ENCODE data around the gene ABHD17C. TPM values are rescaled to one million over a fixed set of nuclear protein-coding genes. Genes with fewer than 3 reads are reported as not detected.

Gene ABHD17C
- total and polyA plus RNA-seq, 2 of the 8 experiments (the other 6 are each of a cell fraction or from before 2014, with no cell fraction given): 20.2 to 29.8 TPM

DNA sequence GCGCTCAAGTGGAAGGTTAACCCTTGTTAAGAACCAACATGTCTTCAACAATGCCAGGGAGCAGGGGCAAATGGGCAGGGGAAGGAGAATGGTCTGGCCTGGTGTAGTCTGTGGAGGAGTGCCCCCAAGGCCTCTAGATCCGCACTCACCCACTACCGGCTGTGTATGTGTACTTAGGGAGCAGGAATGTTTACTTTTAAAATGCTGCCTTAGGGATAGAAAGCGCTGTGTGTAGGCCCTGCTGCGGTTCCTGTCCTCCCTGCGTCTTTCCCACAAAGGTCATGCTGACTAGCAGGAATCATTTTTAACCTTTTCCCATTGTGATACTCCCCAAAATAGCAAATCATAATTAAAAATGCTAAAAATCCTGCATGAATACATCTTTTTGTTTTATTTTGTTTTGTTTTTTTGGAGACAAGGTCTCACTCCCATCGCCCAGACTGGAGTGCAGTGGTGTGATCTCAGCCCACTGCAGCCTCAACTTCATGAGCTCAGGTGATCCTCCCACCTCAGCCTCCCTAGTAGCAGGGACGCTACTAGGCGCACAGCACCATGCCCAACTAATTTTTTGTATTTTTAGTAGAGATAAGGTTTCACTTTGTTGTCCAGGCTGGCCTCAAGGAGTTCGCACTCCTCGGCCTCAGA lies 48.2 kb downstream of the ABHD17C start:
- Histone ChIP-seq H2AK5ac (ENCODE audit: low read depth, low read length) (no peak overlapping the region), H3K14ac (ENCODE audit: insufficient read length) (no peak overlapping the region), H4K91ac (replicated peaks; ENCODE audit: insufficient read length, low read length) (no peak overlapping the region), H3K56ac (replicated peaks; ENCODE audit: insufficient read length, low read depth, low read length) (no peak overlapping the region), H3K4ac (replicated peaks; ENCODE audit: insufficient read length, low read depth, low read length) (no peak overlapping the region), H4K8ac (ENCODE audit: extremely low read depth, insufficient read depth, low read length) (no peak overlapping the region), H3K27ac (ENCODE audit: low read depth, low read length) (no peak overlapping the region), H3K4me1 (replicated peaks in 1 of 4; ENCODE audit: control insufficient read depth in 3 of 4, insufficient read depth in 4 of 4, low read length in 3 of 4) (peaks cover 0 to 9% (median 6%) of the 10 kb centered on the region in 4 experiments; a peak in 4 of 7 replicates), H3K79me2 (ENCODE audit: control insufficient read depth in 1 of 2, insufficient read depth in 2 of 2, low read length in 2 of 2) (no peaks in the 10 kb centered on the region), H4K20me1 (replicated peaks in 1 of 2; ENCODE audit: control insufficient read depth in 1 of 2, insufficient read depth in 2 of 2, low read length in 2 of 2) (no peaks in the 10 kb centered on the region), H3K27me3 (replicated peaks in 1 of 4; ENCODE audit: control insufficient read depth in 3 of 4, extremely low read depth in 1 of 4, insufficient read depth in 3 of 4, low read length in 3 of 4) (no peaks in the 10 kb centered on the region), H3K9me3 (ENCODE audit: insufficient read depth in 2 of 2, low read depth in 1 of 2, low read length in 1 of 2) (no peaks in the 10 kb centered on the region), H3K36me3 (ENCODE audit: control insufficient read depth in 2 of 4, insufficient read depth in 4 of 4, low read length in 3 of 4) (no peaks in the 10 kb centered on the region), H3K9ac (replicated peaks in 1 of 4; ENCODE audit: extremely low read depth in 1 of 4, low read depth in 3 of 4, low read length in 3 of 4) (no peak overlapping the region), H2BK15ac (ENCODE audit: low read length) (no peak overlapping the region), H3K79me1 (ENCODE audit: low read depth, low read length) (peaks cover 2% of the 10 kb centered on the region), H3K4me2 (ENCODE audit: insufficient read depth in 1 of 2, low read depth in 2 of 2, low read length in 2 of 2) (no peak overlapping the region), H3K23me2 (ENCODE audit: low read depth, low read length) (no peaks in the 10 kb centered on the region), H3K23ac (ENCODE audit: insufficient read length) (no peak overlapping the region), H3K4me3 (ENCODE audit: extremely low read depth in 1 of 4, insufficient read depth in 2 of 4, low read depth in 3 of 4, low read length in 4 of 4) (no peak overlapping the region), H2BK20ac (ENCODE audit: low read length) (no peak overlapping the region), H2AFZ (ENCODE audit: low read length) (no peak overlapping the region), H2BK120ac (replicated peaks; ENCODE audit: low read depth, low read length) (no peak overlapping the region), H4K5ac (ENCODE audit: insufficient read length, low read depth, low read length) (no peak overlapping the region), H3K18ac (ENCODE audit: extremely low read depth, low read length) (no peak overlapping the region), H2BK12ac (ENCODE audit: low read depth, low read length) (no peak overlapping the region), H2BK5ac (ENCODE audit: low read depth, low read length) (no peak overlapping the region)
- no peak for DNase-seq (ENCODE audit: low read depth in 1 of 2, low spot score in 2 of 2)
- CTCF ChIA-PET (ENCODE audit: partially characterized antibody): no interaction called here
- TF ChIP-seq TAF1 (IDR thresholded peaks at IDR 0.05; ENCODE audit: low read depth, low read length) (no peak), EGR1 (IDR thresholded peaks at IDR 0.05; ENCODE audit: borderline replicate concordance, low read depth, low read length) (no peak), CBX5 (IDR thresholded peaks at IDR 0.05; ENCODE audit: low read depth, low read length) (no peak), RNF2 (IDR thresholded peaks at IDR 0.05; ENCODE audit: borderline replicate concordance, low read depth, low read length, missing control alignments, poor library complexity, severe bottlenecking) (no peak), SP1 (IDR thresholded peaks at IDR 0.05; ENCODE audit: low read depth, low read length) (no peak), POLR2AphosphoS5 (IDR thresholded peaks at IDR 0.05; ENCODE audit: low read depth, low read length) (no peak)
- POLR2A ChIA-PET (ENCODE audit: partially characterized antibody): no interaction called here
- no peak for FAIRE-seq
- 90% methylated on average over 11 of the region's 11 CpGs; no CpG with 5 or more reads in 1 of the 2 experiments for WGBS, 2 experiments (ENCODE audit: extremely low coverage in 1 of 2, insufficient coverage in 1 of 2, insufficient read length in 1 of 2, insufficient replicate concordance in 2 of 2, low coverage in 1 of 2, low lambda C conversion rate in 2 of 2, missing lambda C conversion rate in 1 of 2)

Measured in H1 (cell line).